Kidney (tissue), 14 donors: ENCODE results near the gene RCAN2. TPM values are rescaled to one million over a fixed set of nuclear protein-coding genes. Genes with fewer than 3 reads are reported as not detected.

Source experiments
- DNase-seq, 5 donors: peaks; one replicate each; pipeline ENCODE4 v3.0.0-alpha.2; 2013 to 2020
- FAIRE-seq: peaks from 2 replicates; lab custom pipeline; 2012; peaks lifted over from hg19 to GRCh38; lab: Jason Lieb, UNC
- H3K27ac ChIP-seq, 2 donors: one replicate each; pipeline ENCODE4 v1.7.0; 2013; ENCODE audit warnings: low read depth in 2 of 2, low read length in 2 of 2, inconsistent platforms in 1 of 2
- H3K27me3 ChIP-seq: one replicate; pipeline ENCODE4 v1.7.1; 2013; ENCODE audit warnings: low read length, inconsistent platforms; ENCODE audit not compliant: control insufficient read depth, insufficient read depth
- H3K36me3 ChIP-seq, 3 donors: one replicate each; pipeline versions ENCODE4 v1.7.0 to v1.7.1; 2013; ENCODE audit warnings: low read length in 3 of 3, control low read depth in 1 of 3, inconsistent platforms in 1 of 3; ENCODE audit not compliant: insufficient read depth in 3 of 3, control insufficient read depth in 2 of 3
- H3K4me1 ChIP-seq, 3 donors: one replicate each; pipeline versions ENCODE4 v1.7.0 to v1.7.1; 2013; ENCODE audit warnings: low read length in 3 of 3, inconsistent platforms in 1 of 3, low read depth in 1 of 3; ENCODE audit not compliant: control insufficient read depth in 2 of 3, insufficient read depth in 2 of 3
- H3K4me3 ChIP-seq, 3 donors: one replicate each; pipeline versions ENCODE4 v1.7.0 to v1.8.1; 2013; ENCODE audit warnings: low read length in 3 of 3, control low read depth in 1 of 3, inconsistent platforms in 1 of 3
- H3K9ac ChIP-seq, 3 donors: one replicate each; pipeline versions ENCODE4 v1.7.0 to v1.7.1; 2013; ENCODE audit warnings: low read length in 3 of 3, control low read depth in 1 of 3, inconsistent platforms in 1 of 3
- H3K9me3 ChIP-seq, 3 donors: one replicate each; pipeline versions ENCODE4 v1.7.0 to v1.7.1; 2013; ENCODE audit warnings: low read length in 3 of 3, control low read depth in 1 of 3, inconsistent platforms in 1 of 3; ENCODE audit not compliant: control insufficient read depth in 2 of 3, insufficient read depth in 1 of 3
- CTCF ChIP-seq: IDR thresholded peaks from 3 replicates; pipeline ENCODE4 v1.5.1; 2012; ENCODE audit warnings: mild to moderate bottlenecking, moderate library complexity, borderline replicate concordance; ENCODE audit not compliant: insufficient read depth; ENCODE audit errors: extremely low read depth
- intact Hi-C: fragments of 100-400 bp; cut with DNase I; formaldehyde crosslinking; loops from one replicate; pipeline ENCODE4 v1.11.1; 2022
- polyA plus RNA-seq: library from polyadenylated mRNA; stranded (reverse); fragments of 350-450 nt; fragmentation: Illumina TruSeq; extraction: RNeasy Lipid Tissue Mini Kit (QIAGEN cat#74804); gene quantifications from one replicate; pipeline ENCODE4 v1.2.3, GENCODE V29; 2014; ENCODE audit warnings: low read depth, low replicate concordance; ENCODE audit not compliant: insufficient read depth
- total RNA-seq: library from RNA; stranded (reverse); fragmentation: NEBNext Ultra II Directional; extraction: Animal tissue kit (Norgen Biotek cat#: 25700); gene quantifications from one replicate; pipeline ENCODE4 v1.2.1, GENCODE V29; 2021
- donor health status: control.
- donor health status: control.
- donor health status: control.
- donor health status: control.
- donor health status: control.
- donor health status: DM: yes; HTN: yes; CAD: no.
- donor health status: Normal renal cell carcinoma (clear cell type).

RCAN2 gene
- total and polyA plus RNA-seq, 2 donors from 2014 or later: 25.7 to 37.4 TPM

DNA sequence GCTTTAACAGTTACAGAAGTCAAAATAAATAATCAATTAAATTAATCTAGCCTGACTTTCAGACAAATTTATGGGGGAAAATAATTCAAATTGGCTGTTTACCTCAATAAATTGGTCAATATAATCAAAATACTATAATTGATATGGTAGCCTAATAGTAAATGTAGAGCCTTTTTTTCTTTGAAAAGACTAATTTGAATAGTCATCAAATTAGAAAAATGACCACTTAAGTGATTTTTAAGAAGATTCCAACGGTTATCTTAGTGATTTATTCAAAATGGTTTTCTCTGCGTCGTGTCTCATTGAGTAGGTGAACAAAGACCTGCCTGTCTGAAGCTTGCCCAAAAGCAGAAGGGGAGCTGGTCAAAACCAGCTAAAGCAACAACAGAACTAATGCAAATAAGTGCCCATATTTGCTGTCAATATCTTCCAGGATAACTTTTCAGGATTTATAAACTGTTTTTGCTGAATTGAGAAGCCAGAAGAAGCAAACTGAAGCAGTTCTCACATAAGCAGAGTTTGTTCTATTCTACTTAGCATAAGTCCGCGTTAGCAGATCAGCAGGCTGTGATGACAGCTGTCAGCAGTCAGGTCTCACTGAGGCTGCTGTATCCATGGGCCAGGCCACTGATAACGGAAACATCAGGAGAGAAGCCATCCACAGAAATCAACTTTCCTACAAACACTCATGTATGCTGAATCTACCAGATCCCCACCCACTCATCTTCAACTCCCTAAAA is 7.0 kb downstream of the RCAN2 start:
- H3K9me3 ChIP-seq: no peaks in the 10 kb centered on the region

DNA sequence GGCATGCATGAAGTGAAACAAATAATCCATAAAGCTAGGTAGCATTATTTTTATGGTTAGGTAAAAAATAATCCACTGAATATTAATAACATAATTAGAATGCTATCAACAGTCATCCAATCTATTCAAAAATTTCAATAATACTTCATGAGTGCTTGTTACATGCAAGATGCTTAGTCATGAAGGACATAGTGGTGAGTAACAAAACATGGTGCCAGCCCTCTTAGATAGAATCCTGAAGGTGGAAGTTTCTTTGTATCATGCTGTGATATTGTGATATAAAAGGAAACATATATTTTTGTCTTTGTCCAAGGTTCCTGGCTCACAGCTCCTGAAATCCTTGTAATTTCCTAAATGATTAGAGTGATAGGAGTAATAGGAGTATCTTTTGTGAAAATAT is 14.9 kb downstream of the RCAN2 start:
- FAIRE-seq (no peak), DNase-seq (no peak)
- H3K27ac ChIP-seq: no peak overlapping the region

More for the DNA sequence above, 7.0 kb downstream of the RCAN2 start:
- Histone ChIP-seq H3K4me3 (no peak overlapping the region), H3K27ac (no peak overlapping the region), H3K4me1 (no peaks in the 10 kb centered on the region), H3K36me3 (no peaks in the 10 kb centered on the region), H3K27me3 (no peaks in the 10 kb centered on the region), H3K9ac (no peak overlapping the region)
- FAIRE-seq: no peak
- intact Hi-C loops: no loop called here
- no peak for DNase-seq
- no peak for TF ChIP-seq CTCF

GRCh38 chr6:46473881-46474280 is 17.4 kb downstream of the RCAN2 start:
- Histone ChIP-seq H3K27ac (no peak overlapping the region), H3K36me3 (no peaks in the 10 kb centered on the region), H3K27me3 (no peaks in the 10 kb centered on the region), H3K9ac (no peak overlapping the region), H3K4me1 (no peaks in the 10 kb centered on the region), H3K9me3 (no peaks in the 10 kb centered on the region), H3K4me3 (no peak overlapping the region)
- intact Hi-C loops: no loop called here
- TF ChIP-seq CTCF: no peak
- DNase-seq (no peak), FAIRE-seq (no peak)

More for the DNA sequence above, 14.9 kb downstream of the RCAN2 start:
- TF ChIP-seq CTCF: no peak
- Histone ChIP-seq H3K9ac (no peak overlapping the region), H3K36me3 (no peaks in the 10 kb centered on the region), H3K27me3 (no peaks in the 10 kb centered on the region), H3K4me3 (no peak overlapping the region), H3K9me3 (no peaks in the 10 kb centered on the region), H3K4me1 (no peaks in the 10 kb centered on the region)
- intact Hi-C loops: no loop called here
